Central memory CD8-positive, alpha-beta T cell (primary cell): ENCODE results near the gene ARMC2.

ENCODE experiments used
- ATAC-seq: fragments of 150-1000 bp; cut with Tn5 transposase; replicated peaks from 2 replicates; pipeline ENCODE4 v1.10.0; 2022; ENCODE audit warnings: mild to moderate bottlenecking, moderate FRiP score, moderate number of reproducible peaks; ENCODE audit not compliant: poor library complexity, severe bottlenecking; ENCODE audit errors: extremely low read depth
- DNase-seq, 2 donors: peaks; one replicate each; pipeline ENCODE4 v3.0.0; 2021; ENCODE audit warnings: low spot score in 2 of 2
- H3K27ac Mint-ChIP-seq: one replicate; pipeline ENCODE4 v1.8.0; 2022; ENCODE audit warnings: low read depth, mild to moderate bottlenecking, moderate library complexity, mixed read lengths
- H3K27me3 Mint-ChIP-seq: one replicate; pipeline ENCODE4 v1.8.0; 2022; ENCODE audit warnings: mixed read lengths
- H3K36me3 Mint-ChIP-seq: one replicate; pipeline ENCODE4 v1.8.0; 2022; ENCODE audit warnings: mild to moderate bottlenecking, moderate library complexity, mixed read lengths; ENCODE audit not compliant: insufficient read depth
- H3K4me1 Mint-ChIP-seq: one replicate; pipeline ENCODE4 v1.8.0; 2022; ENCODE audit warnings: mixed read lengths
- H3K4me3 Mint-ChIP-seq: one replicate; pipeline ENCODE4 v1.8.0; 2022; ENCODE audit warnings: mild to moderate bottlenecking, moderate library complexity, mixed read lengths
- H3K9me3 Mint-ChIP-seq: one replicate; pipeline ENCODE4 v1.8.0; 2022; ENCODE audit warnings: mixed read lengths

Gene ARMC2

GRCh38 chr6:108837236-108837971, 10.8 kb upstream of the ARMC2 start:
- Mint-ChIP-seq H3K27ac (peak overlapping the region; percentile 77), H3K9me3 (no peaks in the 10 kb centered on the region), H3K36me3 (peaks cover 3% of the 10 kb centered on the region), H3K4me3 (peak overlapping the region; percentile 57), H3K4me1 (peaks cover 37% of the 10 kb centered on the region), H3K27me3 (no peaks in the 10 kb centered on the region)
- no peak for DNase-seq
- peak; percentile 58 for ATAC-seq

GRCh38 chr6:108838101-108838717, 10.0 kb upstream of the ARMC2 start:
- Mint-ChIP-seq H3K9me3 (no peaks in the 10 kb centered on the region), H3K36me3 (peaks cover 3% of the 10 kb centered on the region), H3K4me1 (peaks cover 37% of the 10 kb centered on the region), H3K4me3 (peak overlapping the region; percentile 57), H3K27me3 (no peaks in the 10 kb centered on the region), H3K27ac (peak overlapping the region; percentile 77)
- no peak for DNase-seq
- no peak for ATAC-seq

- H3K27ac Mint-ChIP-seq: no peak overlapping the region
- no peak for ATAC-seq
- no peaks in the 10 kb centered on the region for H3K27me3 Mint-ChIP-seq
- no peak for DNase-seq
- no peaks in the 10 kb centered on the region for H3K9me3 Mint-ChIP-seq
- peaks cover 37% of the 10 kb centered on the region for H3K4me1 Mint-ChIP-seq
- H3K36me3 Mint-ChIP-seq: peaks cover 4% of the 10 kb centered on the region
- H3K4me3 Mint-ChIP-seq: no peak overlapping the region
Measured at GRCh38 chr6:108839083-108839642, 9.1 kb upstream of the ARMC2 start.

- ATAC-seq (no peak), DNase-seq (no peak)
- H3K9me3 Mint-ChIP-seq: no peaks in the 10 kb centered on the region
- no peaks in the 10 kb centered on the region for H3K27me3 Mint-ChIP-seq
- H3K36me3 Mint-ChIP-seq: peaks cover 4% of the 10 kb centered on the region
- H3K4me3 Mint-ChIP-seq: no peak overlapping the region
- H3K4me1 Mint-ChIP-seq: peaks cover 29% of the 10 kb centered on the region
- H3K27ac Mint-ChIP-seq: peak overlapping the region; percentile 11
Measured at GRCh38 chr6:108840919-108841318, 7.3 kb upstream of the ARMC2 start.

- Mint-ChIP-seq H3K9me3 (no peaks in the 10 kb centered on the region), H3K4me3 (no peak overlapping the region), H3K27ac (peak overlapping the region; percentile 11), H3K36me3 (peaks cover 4% of the 10 kb centered on the region), H3K27me3 (no peaks in the 10 kb centered on the region), H3K4me1 (peaks cover 25% of the 10 kb centered on the region)
- peak; percentile 34 for ATAC-seq
- DNase-seq: no peak
Measured at GRCh38 chr6:108841377-108841855, 6.8 kb upstream of the ARMC2 start.

GRCh38 chr6:108844135-108844534, 4.1 kb upstream of the ARMC2 start:
- no peak for DNase-seq
- H3K9me3 Mint-ChIP-seq: no peaks in the 10 kb centered on the region
- peaks cover 8% of the 10 kb centered on the region for H3K36me3 Mint-ChIP-seq
- H3K4me1 Mint-ChIP-seq: peaks cover 13% of the 10 kb centered on the region
- H3K27ac Mint-ChIP-seq: no peak overlapping the region
- H3K27me3 Mint-ChIP-seq: no peaks in the 10 kb centered on the region
- no peak overlapping the region for H3K4me3 Mint-ChIP-seq
- ATAC-seq: no peak

- no peak for ATAC-seq
- H3K27ac Mint-ChIP-seq: no peak overlapping the region
Measured at GRCh38 chr6:108845145-108845544, 3.1 kb upstream of the ARMC2 start.

GRCh38 chr6:108846101-108846500, 2.1 kb upstream of the ARMC2 start:
- peaks cover 8% of the 10 kb centered on the region for H3K36me3 Mint-ChIP-seq
- no peak overlapping the region for H3K4me3 Mint-ChIP-seq
- no peak for DNase-seq
- no peaks in the 10 kb centered on the region for H3K27me3 Mint-ChIP-seq
- H3K27ac Mint-ChIP-seq: no peak overlapping the region
- H3K9me3 Mint-ChIP-seq: no peaks in the 10 kb centered on the region
- peaks cover 16% of the 10 kb centered on the region for H3K4me1 Mint-ChIP-seq
- no peak for ATAC-seq

More at GRCh38 chr6:108845145-108845544, 3.1 kb upstream of the ARMC2 start:
- Mint-ChIP-seq H3K36me3 (peaks cover 8% of the 10 kb centered on the region), H3K4me3 (no peak overlapping the region), H3K9me3 (no peaks in the 10 kb centered on the region), H3K4me1 (peaks cover 13% of the 10 kb centered on the region), H3K27me3 (no peaks in the 10 kb centered on the region)
- DNase-seq: no peak

GRCh38 chr6:108846628-108847027, 1.6 kb upstream of the ARMC2 start:
- no peaks in the 10 kb centered on the region for H3K9me3 Mint-ChIP-seq
- peaks cover 8% of the 10 kb centered on the region for H3K36me3 Mint-ChIP-seq
- DNase-seq (no peak), ATAC-seq (no peak)
- no peak overlapping the region for H3K27ac Mint-ChIP-seq
- no peak overlapping the region for H3K4me3 Mint-ChIP-seq
- no peaks in the 10 kb centered on the region for H3K27me3 Mint-ChIP-seq
- H3K4me1 Mint-ChIP-seq: peaks cover 20% of the 10 kb centered on the region

GRCh38 chr6:108847738-108848115, 495 bp upstream of the ARMC2 start:
- peak overlapping the region; percentile 49 for H3K27ac Mint-ChIP-seq
- peak overlapping the region; percentile 87 for H3K4me3 Mint-ChIP-seq
- no peaks in the 10 kb centered on the region for H3K9me3 Mint-ChIP-seq
- no peaks in the 10 kb centered on the region for H3K27me3 Mint-ChIP-seq
- H3K4me1 Mint-ChIP-seq: peaks cover 20% of the 10 kb centered on the region
- DNase-seq (no peak), ATAC-seq (no peak)
- H3K36me3 Mint-ChIP-seq: peaks cover 8% of the 10 kb centered on the region

- DNase-seq: no peak
- peaks cover 27% of the 10 kb centered on the region for H3K4me1 Mint-ChIP-seq
- peaks cover 14% of the 10 kb centered on the region for H3K36me3 Mint-ChIP-seq
- H3K27me3 Mint-ChIP-seq: no peaks in the 10 kb centered on the region
- H3K9me3 Mint-ChIP-seq: no peaks in the 10 kb centered on the region
- no peak overlapping the region for H3K4me3 Mint-ChIP-seq
- ATAC-seq: no peak
- H3K27ac Mint-ChIP-seq: peak overlapping the region; percentile 14
Measured at GRCh38 chr6:108850669-108851465, 2.6 kb downstream of the ARMC2 start.

- ATAC-seq: no peak
- H3K9me3 Mint-ChIP-seq: no peaks in the 10 kb centered on the region
Measured at GRCh38 chr6:108851756-108852155, 3.5 kb downstream of the ARMC2 start.

More at GRCh38 chr6:108851756-108852155, 3.5 kb downstream of the ARMC2 start:
- Mint-ChIP-seq H3K36me3 (peaks cover 19% of the 10 kb centered on the region), H3K27me3 (no peaks in the 10 kb centered on the region), H3K27ac (no peak overlapping the region), H3K4me3 (no peak overlapping the region), H3K4me1 (peaks cover 27% of the 10 kb centered on the region)
- DNase-seq: no peak
